HepG2 (cell line): Measurements from ENCODE around the gene KCTD19. TPM values are rescaled to one million over a fixed set of nuclear protein-coding genes. Genes with fewer than 3 reads are reported as not detected.

Experiments used
- ATAC-seq: fragments of 200-7000 bp; cut with Tn5 transposase; 3 replicates; pipeline ENCODE4 v1.9.1; 2020; ENCODE audit warnings: mild to moderate bottlenecking, moderate library complexity
- BruUV-seq: library from RNA; stranded (reverse); fragments of 400-500 nt; replicated peaks from 2 replicates; lab custom pipeline; 2021; lab: Mats Ljungman, UMichigan
- CTCF ChIA-PET: fragments of 300-600 bp; formaldehyde crosslinking; extraction: SDS; loops from one replicate; lab custom pipeline; 2021; ENCODE audit warnings: low total read pairs, inconsistent platforms, low intra/inter-chr PET ratio; lab: Yijun Ruan, JAX
- POLR2A ChIA-PET: fragments of 350-600 bp; sonication (Branson Sonifier 250); formaldehyde crosslinking; loops from one replicate; lab custom pipeline; 2020; ENCODE audit warnings: antibody characterized with exemption, inconsistent platforms; lab: Yijun Ruan, JAX
- DNase-seq: peaks from one replicate; pipeline ENCODE4 v3.0.0-alpha.2; 2015; ENCODE audit warnings: low spot score
- FAIRE-seq: peaks from 3 replicates; lab custom pipeline; 2011; peaks lifted over from hg19 to GRCh38; lab: Jason Lieb, UNC
- H2AFZ ChIP-seq: one replicate; pipeline ENCODE4 v1.6.1; 2011; ENCODE audit warnings: low read length, inconsistent platforms
- H3K27ac ChIP-seq: fragments of 300-600 bp; 3 replicates; pipeline ENCODE4 v1.8.0; 2011; ENCODE audit warnings: mixed run types, mild to moderate bottlenecking, mixed read lengths, low read length, inconsistent platforms; ENCODE audit not compliant: insufficient read depth; ENCODE audit errors: extremely low read length
- H3K27me3 ChIP-seq, 2 experiments: fragments of 200-600 bp in 1 of 2; 2 replicates in 1 of 2; 3 replicates in 1 of 2; pipeline versions ENCODE4 v1.6.0 to v1.8.0; 2011; ENCODE audit warnings: low read length in 2 of 2, mild to moderate bottlenecking in 2 of 2, moderate library complexity in 2 of 2, inconsistent platforms in 1 of 2; ENCODE audit not compliant: insufficient read depth in 2 of 2, control insufficient read depth in 1 of 2
- H3K36me3 ChIP-seq, 2 experiments: fragments of 200-600 bp in 1 of 2; replicated peaks in 1 of 2; 2 replicates in 1 of 2; 3 replicates in 1 of 2; pipeline versions ENCODE4 v1.5.1 to v1.8.0; 2011; ENCODE audit warnings: low read length in 2 of 2, inconsistent platforms in 1 of 2; ENCODE audit not compliant: insufficient read depth in 2 of 2, control insufficient read depth in 1 of 2
- H3K4me1 ChIP-seq: 2 replicates; pipeline ENCODE4 v1.5.1; 2012; ENCODE audit warnings: low read length, inconsistent platforms; ENCODE audit not compliant: insufficient read depth
- H3K4me2 ChIP-seq: 2 replicates; pipeline ENCODE4 v1.6.0; 2011; ENCODE audit warnings: low read depth, low read length, inconsistent platforms
- H3K4me3 ChIP-seq, 3 experiments: fragments of 200-600 bp in 1 of 3; sonication (generic), shearing (Covaris generic) in 1 of 3; replicated peaks in 1 of 3; 2 replicates each; pipeline ENCODE4 v1.5.1; 2011 to 2016; ENCODE audit warnings: low read length in 3 of 3, inconsistent platforms in 2 of 3, low read depth in 2 of 3, mild to moderate bottlenecking in 2 of 3, control low read depth in 1 of 3, mixed read lengths in 1 of 3; ENCODE audit not compliant: insufficient read depth in 1 of 3
- H3K79me2 ChIP-seq: one replicate; pipeline ENCODE4 v1.6.1; 2011; ENCODE audit warnings: low read length, inconsistent platforms; ENCODE audit not compliant: insufficient read depth
- H3K9ac ChIP-seq: 2 replicates; pipeline ENCODE4 v1.6.0; 2011; ENCODE audit warnings: mild to moderate bottlenecking, low read depth, low read length, inconsistent platforms; ENCODE audit not compliant: insufficient read depth
- H3K9me3 ChIP-seq: 2 replicates; pipeline ENCODE4 v1.5.1; 2012; ENCODE audit warnings: mild to moderate bottlenecking, low read length
- H4K20me1 ChIP-seq: 2 replicates; pipeline ENCODE4 v1.6.0; 2011; ENCODE audit warnings: inconsistent platforms, mild to moderate bottlenecking, low read length, moderate library complexity; ENCODE audit not compliant: insufficient read depth
- ATAD3A ChIP-seq: sonication (generic); formaldehyde crosslinking; IDR thresholded peaks from 2 replicates; pipeline ENCODE4 v1.4.0; 2020; ENCODE audit warnings: missing genetic modification reagents
- HNF4A ChIP-seq: sonication (generic); formaldehyde crosslinking; IDR thresholded peaks from 2 replicates; pipeline ENCODE4 v1.4.0; 2020; ENCODE audit warnings: missing genetic modification reagents
- KDM5B ChIP-seq: sonication (generic); formaldehyde crosslinking; IDR thresholded peaks from 2 replicates; pipeline ENCODE4 v1.4.0; 2020; ENCODE audit warnings: missing genetic modification reagents, mild to moderate bottlenecking, borderline replicate concordance
- SMARCE1 ChIP-seq: fragments of 450-650 bp; IDR thresholded peaks from 2 replicates; pipeline ENCODE4 v1.6.1; 2017; ENCODE audit warnings: borderline replicate concordance
- SRSF1 ChIP-seq: fragments of 200-400 bp; formaldehyde crosslinking; optimal IDR thresholded peaks from 2 replicates; pipeline ENCODE3; 2017; ENCODE audit warnings: mild to moderate bottlenecking, low read depth, low read length, moderate library complexity
- THYN1 ChIP-seq: sonication (generic); formaldehyde crosslinking; IDR thresholded peaks from 2 replicates; pipeline ENCODE4 v1.8.1; 2023; ENCODE audit warnings: low read depth, mild to moderate bottlenecking, moderate library complexity, missing genetic modification reagents, borderline replicate concordance
- YY1 ChIP-seq: IDR thresholded peaks from 2 replicates; pipeline ENCODE4 v1.6.1; 2011; ENCODE audit warnings: low read length, low read depth, moderate library complexity, mild to moderate bottlenecking; ENCODE audit not compliant: insufficient read depth, insufficient replicate concordance
- ZMYM3 ChIP-seq: sonication (generic); formaldehyde crosslinking; IDR thresholded peaks from 2 replicates; pipeline ENCODE4 v1.5.1; 2020; ENCODE audit warnings: mild to moderate bottlenecking, missing genetic modification reagents
- ZNF556 ChIP-seq: sonication (generic); formaldehyde crosslinking; IDR thresholded peaks from 2 replicates; pipeline ENCODE4 v1.4.0; 2020; ENCODE audit warnings: mild to moderate bottlenecking, missing genetic modification reagents, borderline replicate concordance
- ZNF614 ChIP-seq: IDR thresholded peaks from 2 replicates; pipeline ENCODE4 v1.6.1; 2018; ENCODE audit warnings: missing biosample characterization, missing genetic modification reagents, inconsistent platforms, borderline replicate concordance
- WGBS: methylation state at CpG from one replicate; pipeline ENCODE4 v1.1.6; 2017; ENCODE audit warnings: low lambda C conversion rate; 5-methylcytosine and 5-hydroxymethylcytosine counted together
- in situ Hi-C: cut with HindIII; loops from 2 replicates; pipeline ENCODE4 v1.10.0; 2017; ENCODE audit warnings: low pct_unique_long_range_greater_than_20kb; ENCODE audit not compliant: extremely low pct_ligation_motif_present
- intact Hi-C: fragments of 100-400 bp; cut with micrococcal nuclease; formaldehyde crosslinking; loops from one replicate; pipeline ENCODE4 v1.10.0; 2022; ENCODE audit not compliant: unreplicated experiment
- polyA plus RNA-seq, 8 experiments: library from polyadenylated mRNA; depleted of rRNA in 3 of 8; stranded (reverse) in 7 of 8; unstranded in 1 of 8; fragments of >200 nt; fragmentation: Illumina TruSeq in 4 of 8; extraction: Trizol in 4 of 8; gene quantifications; 2 replicates each; pipeline versions ENCODE4 v1.2.1 to v1.2.3, GENCODE V29; 2011 to 2016; ENCODE audit warnings: low read depth in 4 of 8, missing spikeins in 1 of 8, mixed read lengths in 1 of 8; ENCODE audit not compliant: insufficient read depth in 1 of 8
- total RNA-seq, 5 experiments: library from RNA; depleted of rRNA; stranded (reverse); fragments of >200 nt; fragmentation: Illumina TruSeq; extraction: Trizol; gene quantifications; 2 replicates each; pipeline ENCODE4 v1.2.3, GENCODE V29; 2016; ENCODE audit warnings: low read depth in 1 of 5
- TF ChIP-seq, protein P1 (sequence below): sonication (generic); formaldehyde crosslinking; IDR thresholded peaks from 2 replicates; pipeline ENCODE4 v1.4.0; 2020; ENCODE audit warnings: missing genetic modification reagents
- TF ChIP-seq, protein P2 (sequence below): IDR thresholded peaks from 2 replicates; pipeline ENCODE4 v1.6.1; 2012; ENCODE audit warnings: low read length, improper control_type of control experiment
- TF ChIP-seq, protein P3 (sequence below): sonication (generic); formaldehyde crosslinking; IDR thresholded peaks from 2 replicates; pipeline ENCODE4 v1.5.0; 2020; ENCODE audit warnings: missing genetic modification reagents

KCTD19 gene
- total and polyA plus RNA-seq, 2 of the 13 experiments (the other 11 are each of a cell fraction or from before 2014, with no cell fraction given): not detected

DNA sequence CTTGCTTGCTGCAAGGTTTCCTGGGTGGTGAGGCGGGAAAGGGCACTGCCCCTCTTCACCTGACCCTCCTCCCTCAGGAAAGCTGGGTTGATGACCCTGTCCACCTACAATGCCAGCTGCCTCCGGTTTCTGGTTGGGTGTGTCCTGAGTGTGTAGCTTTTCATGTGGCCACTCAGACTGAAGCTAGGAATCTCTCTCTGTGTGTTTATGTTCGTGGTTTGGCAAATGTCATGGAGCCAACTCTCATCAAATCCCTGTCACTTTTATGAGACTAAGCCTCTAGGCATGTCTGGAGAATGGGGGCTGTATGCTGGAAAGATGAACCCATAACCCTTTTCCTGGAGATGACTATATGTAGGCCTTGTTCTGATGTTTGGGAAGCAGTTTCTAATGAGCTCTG, 30.1 kb downstream of the KCTD19 start:
- no peaks in the 10 kb centered on the region for H4K20me1 ChIP-seq
- no peak overlapping the region for H2AFZ ChIP-seq
- CTCF ChIA-PET: no interaction called here
- DNase-seq (no peak), ATAC-seq (no peak), FAIRE-seq (no peak)
- no peaks in the 10 kb centered on the region for H3K4me1 ChIP-seq
- H3K9ac ChIP-seq: no peak overlapping the region
- H3K4me2 ChIP-seq: no peak overlapping the region
- H3K9me3 ChIP-seq: no peaks in the 10 kb centered on the region
- 3% methylated on average over 3 of the region's 3 CpGs for WGBS
- intact Hi-C loops: no loop called here
- in situ Hi-C loops: no loop called here
- H3K79me2 ChIP-seq: no peaks in the 10 kb centered on the region
- no peaks in the 10 kb centered on the region for H3K36me3 ChIP-seq
- no peak for TF ChIP-seq HNF4A
- no peak for TF ChIP-seq KDM5B (CRISPR knock-in tag)
- no peak for TF ChIP-seq ZNF556 (CRISPR knock-in tag)
- TF ChIP-seq THYN1 (CRISPR knock-in tag): no peak
- TF ChIP-seq ZNF614 (CRISPR knock-in tag): no peak
- TF ChIP-seq, protein P1, sequence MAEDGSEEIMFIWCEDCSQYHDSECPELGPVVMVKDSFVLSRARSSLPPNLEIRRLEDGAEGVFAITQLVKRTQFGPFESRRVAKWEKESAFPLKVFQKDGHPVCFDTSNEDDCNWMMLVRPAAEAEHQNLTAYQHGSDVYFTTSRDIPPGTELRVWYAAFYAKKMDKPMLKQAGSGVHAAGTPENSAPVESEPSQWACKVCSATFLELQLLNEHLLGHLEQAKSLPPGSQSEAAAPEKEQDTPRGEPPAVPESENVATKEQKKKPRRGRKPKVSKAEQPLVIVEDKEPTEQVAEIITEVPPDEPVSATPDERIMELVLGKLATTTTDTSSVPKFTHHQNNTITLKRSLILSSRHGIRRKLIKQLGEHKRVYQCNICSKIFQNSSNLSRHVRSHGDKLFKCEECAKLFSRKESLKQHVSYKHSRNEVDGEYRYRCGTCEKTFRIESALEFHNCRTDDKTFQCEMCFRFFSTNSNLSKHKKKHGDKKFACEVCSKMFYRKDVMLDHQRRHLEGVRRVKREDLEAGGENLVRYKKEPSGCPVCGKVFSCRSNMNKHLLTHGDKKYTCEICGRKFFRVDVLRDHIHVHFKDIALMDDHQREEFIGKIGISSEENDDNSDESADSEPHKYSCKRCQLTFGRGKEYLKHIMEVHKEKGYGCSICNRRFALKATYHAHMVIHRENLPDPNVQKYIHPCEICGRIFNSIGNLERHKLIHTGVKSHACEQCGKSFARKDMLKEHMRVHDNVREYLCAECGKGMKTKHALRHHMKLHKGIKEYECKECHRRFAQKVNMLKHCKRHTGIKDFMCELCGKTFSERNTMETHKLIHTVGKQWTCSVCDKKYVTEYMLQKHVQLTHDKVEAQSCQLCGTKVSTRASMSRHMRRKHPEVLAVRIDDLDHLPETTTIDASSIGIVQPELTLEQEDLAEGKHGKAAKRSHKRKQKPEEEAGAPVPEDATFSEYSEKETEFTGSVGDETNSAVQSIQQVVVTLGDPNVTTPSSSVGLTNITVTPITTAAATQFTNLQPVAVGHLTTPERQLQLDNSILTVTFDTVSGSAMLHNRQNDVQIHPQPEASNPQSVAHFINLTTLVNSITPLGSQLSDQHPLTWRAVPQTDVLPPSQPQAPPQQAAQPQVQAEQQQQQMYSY (CRISPR knock-in tag): no peak
- TF ChIP-seq, protein P2, sequence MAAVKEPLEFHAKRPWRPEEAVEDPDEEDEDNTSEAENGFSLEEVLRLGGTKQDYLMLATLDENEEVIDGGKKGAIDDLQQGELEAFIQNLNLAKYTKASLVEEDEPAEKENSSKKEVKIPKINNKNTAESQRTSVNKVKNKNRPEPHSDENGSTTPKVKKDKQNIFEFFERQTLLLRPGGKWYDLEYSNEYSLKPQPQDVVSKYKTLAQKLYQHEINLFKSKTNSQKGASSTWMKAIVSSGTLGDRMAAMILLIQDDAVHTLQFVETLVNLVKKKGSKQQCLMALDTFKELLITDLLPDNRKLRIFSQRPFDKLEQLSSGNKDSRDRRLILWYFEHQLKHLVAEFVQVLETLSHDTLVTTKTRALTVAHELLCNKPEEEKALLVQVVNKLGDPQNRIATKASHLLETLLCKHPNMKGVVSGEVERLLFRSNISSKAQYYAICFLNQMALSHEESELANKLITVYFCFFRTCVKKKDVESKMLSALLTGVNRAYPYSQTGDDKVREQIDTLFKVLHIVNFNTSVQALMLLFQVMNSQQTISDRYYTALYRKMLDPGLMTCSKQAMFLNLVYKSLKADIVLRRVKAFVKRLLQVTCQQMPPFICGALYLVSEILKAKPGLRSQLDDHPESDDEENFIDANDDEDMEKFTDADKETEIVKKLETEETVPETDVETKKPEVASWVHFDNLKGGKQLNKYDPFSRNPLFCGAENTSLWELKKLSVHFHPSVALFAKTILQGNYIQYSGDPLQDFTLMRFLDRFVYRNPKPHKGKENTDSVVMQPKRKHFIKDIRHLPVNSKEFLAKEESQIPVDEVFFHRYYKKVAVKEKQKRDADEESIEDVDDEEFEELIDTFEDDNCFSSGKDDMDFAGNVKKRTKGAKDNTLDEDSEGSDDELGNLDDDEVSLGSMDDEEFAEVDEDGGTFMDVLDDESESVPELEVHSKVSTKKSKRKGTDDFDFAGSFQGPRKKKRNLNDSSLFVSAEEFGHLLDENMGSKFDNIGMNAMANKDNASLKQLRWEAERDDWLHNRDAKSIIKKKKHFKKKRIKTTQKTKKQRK: no peak
- TF ChIP-seq YY1: no peak
- no peak for TF ChIP-seq SMARCE1
- TF ChIP-seq, protein P3, sequence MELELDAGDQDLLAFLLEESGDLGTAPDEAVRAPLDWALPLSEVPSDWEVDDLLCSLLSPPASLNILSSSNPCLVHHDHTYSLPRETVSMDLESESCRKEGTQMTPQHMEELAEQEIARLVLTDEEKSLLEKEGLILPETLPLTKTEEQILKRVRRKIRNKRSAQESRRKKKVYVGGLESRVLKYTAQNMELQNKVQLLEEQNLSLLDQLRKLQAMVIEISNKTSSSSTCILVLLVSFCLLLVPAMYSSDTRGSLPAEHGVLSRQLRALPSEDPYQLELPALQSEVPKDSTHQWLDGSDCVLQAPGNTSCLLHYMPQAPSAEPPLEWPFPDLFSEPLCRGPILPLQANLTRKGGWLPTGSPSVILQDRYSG (CRISPR knock-in tag): no peak
- TF ChIP-seq ATAD3A (CRISPR knock-in tag): no peak
- TF ChIP-seq SRSF1: no peak
- no peak for TF ChIP-seq ZMYM3
- BruUV-seq: no TSS peak
- H3K4me3 ChIP-seq: no peak overlapping the region
- H3K27me3 ChIP-seq: peaks cover 2 to 55% of the 10 kb centered on the region in 2 experiments; a peak in 4 of 5 replicates
- POLR2A ChIA-PET: no interaction called here
- no peak overlapping the region for H3K27ac ChIP-seq
